NCI-H446 treated with DMSO at 0.1 percent for 48 hours (cell line): ENCODE data around the gene MYO9B.

Experiments
- DNase-seq: peaks from one replicate; lab custom pipeline; 2025; lab: John Stamatoyannopoulos, UW

The MYO9B gene

DNA sequence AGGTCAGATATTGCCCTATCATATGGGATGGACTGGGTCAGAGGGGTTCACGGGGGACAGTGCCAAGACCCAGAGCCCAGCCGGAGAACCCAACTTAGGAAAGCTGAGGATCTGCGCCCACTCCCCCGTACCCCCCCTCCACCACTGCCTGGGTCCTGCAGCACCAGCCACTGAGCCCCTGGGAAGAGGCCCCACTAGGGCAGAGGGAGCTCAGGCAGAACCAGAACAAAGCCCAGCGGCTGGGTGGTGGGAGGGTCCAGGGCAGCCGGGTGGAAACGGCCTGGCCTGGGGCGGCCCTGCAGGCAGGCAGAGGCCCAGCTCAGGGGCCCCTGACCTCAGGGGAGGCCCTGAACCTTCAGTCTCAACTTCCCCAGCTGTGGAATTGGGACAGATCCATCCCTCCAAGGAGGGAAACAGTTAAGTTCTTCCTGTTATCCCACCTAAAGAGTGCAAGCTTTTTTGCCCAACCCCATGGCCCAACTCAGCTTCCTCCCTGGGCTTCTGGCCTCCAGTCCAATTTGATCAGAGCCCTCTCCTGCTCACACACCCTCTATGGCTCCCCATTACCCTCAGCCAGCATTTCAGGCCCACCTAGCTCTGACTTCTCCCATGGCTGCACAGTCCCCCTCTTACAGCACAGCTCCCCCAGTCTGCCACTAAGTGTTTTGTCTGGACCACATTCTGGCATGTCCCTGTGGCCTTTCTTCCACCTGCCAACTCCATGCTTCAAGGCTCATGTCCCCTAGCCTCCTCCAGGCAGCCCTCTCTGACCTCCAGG is 167.0 kb downstream of the MYO9B start:
- DNase-seq, result no peak

DNA sequence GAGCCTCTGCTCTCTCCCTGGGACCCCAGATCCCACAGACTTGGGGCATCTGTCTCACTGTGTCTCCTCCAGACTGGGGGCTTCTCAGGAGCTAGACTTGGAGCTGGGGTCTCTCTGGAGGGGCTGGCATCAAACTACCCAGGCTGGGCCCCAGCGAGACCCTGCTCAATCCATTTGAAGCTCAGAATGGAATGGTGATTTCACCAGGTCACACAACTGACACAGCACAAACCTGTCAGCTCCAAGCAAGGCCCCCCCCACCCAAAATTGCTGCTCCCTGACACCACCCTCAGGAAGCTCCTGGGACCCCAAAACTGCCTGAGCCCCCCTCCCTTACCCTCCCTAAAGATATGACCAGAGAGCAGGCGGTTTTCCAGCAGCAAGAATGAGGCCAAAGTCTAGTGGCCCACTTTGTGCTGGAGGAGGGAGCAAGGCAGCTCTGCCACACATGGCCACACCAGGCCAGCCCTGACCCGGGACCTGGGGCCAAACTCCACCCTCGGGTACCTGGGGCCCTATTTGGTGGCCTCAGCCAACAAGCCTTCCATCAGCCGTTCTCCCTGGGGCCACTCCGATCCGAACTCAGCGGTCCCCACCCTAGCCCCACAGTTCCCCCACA is 167.7 kb downstream of the MYO9B start:
- no peak for DNase-seq

DNA sequence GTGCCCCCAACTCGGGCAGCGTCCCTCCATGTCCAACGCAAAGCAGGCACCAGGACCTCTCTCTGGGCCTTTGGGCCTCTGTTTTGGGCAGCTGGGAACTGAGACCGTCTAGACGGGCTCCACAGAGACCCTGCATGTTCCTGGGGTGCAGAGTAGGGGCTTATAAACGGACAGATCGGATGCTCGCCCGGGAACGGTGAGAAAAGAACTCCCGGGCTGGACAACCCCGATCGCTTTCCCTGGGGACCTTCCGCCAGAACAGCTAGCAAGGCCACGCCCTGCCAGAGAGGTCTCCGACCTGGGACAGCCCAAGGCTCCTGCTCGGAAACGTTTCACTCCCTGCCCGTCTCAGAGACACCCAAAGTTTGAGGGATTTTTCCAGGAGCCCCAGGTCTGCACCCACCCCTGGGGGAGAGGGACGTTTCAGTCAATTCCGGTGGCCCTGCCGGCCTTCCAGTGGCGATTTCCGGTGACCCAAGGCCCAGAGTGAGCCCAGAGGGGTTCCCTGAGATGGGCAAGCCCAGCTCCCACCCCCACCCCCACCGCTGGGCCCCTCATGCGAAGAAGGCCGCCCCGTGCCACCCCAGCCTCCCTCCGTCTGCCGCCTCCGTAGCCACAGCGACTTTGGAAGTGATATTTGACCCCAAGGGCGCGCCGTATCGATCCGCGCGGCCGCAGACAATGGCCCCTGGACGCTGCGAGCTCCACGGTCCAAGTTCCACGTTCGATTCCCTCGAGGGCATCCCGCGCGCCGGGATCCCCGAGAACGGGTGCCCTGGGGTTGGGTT is 168.4 kb downstream of the MYO9B start:
- no peak for DNase-seq

DNA sequence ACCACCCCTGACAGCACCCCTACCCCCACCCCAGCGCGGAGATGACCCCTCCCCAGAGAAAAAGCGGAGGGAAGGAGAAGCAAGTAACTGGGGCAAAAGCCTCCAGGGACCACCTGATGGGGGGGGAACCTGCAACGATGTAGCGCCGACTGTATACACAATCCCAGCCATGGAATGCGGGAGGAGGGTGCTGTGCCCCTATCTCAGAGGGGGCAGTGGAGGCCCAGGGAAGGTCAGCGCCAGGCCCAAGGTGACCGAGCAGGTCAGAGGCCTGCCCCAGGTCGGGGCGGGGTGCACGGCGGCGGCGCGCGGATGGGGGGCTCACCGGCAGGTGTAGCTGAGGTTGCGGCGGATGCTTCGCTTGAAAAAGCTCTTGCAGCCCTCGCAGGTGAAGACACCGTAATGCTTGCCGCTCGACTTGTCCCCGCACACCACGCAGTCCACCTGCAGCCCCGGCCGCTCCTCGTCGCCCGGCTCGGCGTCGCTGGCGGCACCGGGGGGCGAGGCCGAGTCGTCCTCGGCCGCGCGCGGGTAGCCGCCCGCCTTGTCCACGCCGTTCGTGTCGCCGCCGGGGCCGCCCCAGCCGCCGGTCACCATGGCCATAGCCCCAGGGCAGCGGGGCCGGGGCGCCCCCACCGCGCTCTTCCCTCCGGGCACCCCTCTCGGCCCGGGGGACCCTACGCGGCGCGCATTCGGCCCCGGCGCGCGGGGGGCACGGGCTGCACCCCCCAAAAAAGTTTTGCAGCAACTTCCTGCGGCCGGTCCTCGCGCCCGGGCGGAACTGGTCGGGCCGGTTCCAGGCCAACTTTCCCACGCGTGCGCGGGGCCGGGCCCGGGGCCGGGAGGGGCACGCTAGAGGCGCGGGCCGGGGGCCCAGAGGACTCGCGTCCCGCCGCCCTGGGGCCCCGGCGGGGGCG is 169.3 kb downstream of the MYO9B start:
- DNase-seq, result no peak

DNA sequence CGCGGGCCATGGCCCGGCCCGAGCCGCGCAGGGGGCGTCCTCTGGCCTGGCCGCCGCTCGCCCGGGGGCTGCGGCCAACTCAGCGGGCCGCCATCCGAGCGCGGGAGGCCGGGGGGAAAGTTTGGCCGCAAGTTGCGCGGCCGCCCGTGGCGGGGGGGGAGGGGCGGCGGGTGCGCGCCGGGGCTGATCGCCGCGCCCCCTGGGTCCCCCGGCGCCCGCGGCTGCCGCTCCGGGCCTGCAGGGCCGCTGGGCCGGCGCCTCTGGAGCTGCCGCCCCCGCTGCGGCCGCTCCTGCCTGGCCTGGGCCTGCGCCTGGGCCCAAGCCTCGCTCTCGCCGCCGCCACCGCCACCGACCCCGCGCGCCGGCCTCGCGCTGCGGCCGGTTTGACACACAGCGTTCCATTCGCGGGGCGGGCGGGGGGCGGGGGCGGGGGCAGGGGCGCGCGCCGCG is 170.0 kb downstream of the MYO9B start, which contains the start of gene NR2F6:
Gene NR2F6, minus strand, starts transcription at position 385 of the 450 bp plus-strand sequence. CDS start 699 bp downstream, outside the sequence.
- no peak for DNase-seq

DNA sequence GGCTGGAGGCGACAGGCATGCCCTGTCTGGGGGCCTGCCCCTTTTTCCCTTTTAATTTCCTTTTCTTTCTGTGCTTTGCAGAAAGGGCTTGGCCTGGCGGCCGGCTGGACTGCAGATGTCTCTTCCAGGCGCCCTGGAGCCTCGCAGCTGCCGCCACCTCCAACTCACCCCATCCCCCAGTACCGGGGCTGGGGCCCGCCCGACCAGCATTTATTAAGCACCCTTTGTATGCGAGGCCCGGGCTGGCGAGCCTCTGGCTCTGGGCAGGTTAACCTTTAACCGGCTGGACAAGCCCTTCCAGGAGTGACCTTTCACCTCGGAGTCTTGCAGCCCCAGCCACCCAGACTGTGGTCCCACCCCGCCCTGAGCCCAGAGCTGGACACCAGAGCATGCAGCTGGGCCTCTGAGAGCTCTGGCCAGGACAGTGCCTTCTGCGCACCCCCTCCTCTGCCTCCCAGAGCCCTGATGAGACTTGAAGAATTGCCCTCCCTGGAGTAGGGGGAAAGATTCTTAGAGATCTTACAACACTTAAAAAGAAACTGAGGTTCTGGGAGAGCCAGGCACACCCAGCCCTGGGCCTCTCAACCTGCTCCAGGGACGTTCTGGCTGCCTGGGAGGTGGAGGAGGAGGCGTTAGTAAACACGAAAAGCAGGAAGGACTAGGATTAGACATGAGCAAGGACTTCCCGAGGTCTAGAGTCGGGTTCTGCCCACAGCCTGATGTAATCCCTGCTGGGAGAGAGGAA is 171.3 kb downstream of the MYO9B start:
- DNase-seq, result no peak

DNA sequence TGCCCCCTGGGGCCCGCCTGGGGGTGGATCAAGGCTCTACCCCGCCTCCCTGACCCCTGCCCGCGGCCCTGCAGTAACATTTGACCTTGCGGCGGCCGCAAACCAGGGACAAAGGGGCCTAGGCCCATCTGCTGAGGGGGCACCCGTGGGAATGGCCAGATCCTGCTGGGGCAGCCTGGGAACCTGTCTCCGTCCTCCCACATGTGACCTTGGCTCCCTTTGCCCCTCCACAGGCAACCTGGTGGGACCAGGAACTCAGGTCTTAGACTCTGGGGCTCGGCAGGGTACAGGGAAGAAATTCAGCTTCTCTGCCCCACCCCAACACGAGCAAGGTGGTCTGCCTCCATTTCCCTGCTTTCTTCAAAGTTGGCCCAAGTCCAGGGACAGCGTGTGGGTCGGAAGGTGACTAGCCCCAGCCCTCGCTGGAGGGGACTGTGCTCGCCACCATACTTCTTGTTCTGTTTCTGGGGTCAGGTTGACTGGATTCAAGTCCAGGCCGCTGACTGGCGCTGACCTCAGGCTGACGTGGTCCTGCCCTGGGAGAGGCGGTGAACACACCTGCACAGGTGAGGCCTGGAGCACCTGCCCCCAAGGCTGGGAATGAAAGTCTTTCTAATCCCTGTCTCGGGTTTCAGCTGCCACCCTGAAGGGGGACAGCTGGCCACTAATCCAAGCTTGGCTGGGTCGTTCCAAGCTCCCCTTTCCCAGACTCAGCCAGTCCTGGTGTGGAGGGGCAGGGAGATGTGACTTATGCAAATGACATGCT is 172.6 kb downstream of the MYO9B start:
- no peak for DNase-seq

DNA sequence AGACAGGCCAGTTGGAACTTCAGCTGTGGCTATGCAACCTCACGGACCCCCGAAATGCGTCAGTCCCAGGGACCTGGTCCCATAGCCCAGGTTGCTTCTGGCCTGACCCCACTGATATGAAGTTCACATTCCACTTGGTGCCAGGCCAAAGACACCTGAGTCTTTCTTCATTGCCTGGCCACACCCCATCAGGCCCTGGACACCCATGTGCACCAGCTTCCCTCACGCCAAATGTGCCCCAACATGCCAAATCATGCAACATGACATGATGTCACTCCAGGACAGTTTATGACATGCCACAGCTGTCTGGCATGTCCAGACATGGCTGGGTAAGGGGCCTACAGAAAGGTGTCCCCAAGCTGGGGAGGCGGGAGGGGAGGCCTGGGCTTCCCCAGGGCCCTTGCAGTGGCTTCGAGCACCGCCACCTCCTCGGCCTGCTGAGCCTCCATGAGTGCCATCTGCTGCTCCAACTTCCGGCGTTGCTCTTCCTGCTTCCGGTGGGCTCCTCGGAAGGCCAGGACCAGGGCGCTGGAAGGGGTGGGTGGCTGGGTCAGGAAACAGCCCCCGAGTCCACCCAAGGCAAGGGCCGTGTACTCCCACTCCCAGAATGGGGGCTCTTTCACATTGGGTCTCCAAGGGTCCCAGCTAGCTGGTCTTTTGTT is 174.4 kb downstream of the MYO9B start:
- no peak for DNase-seq

DNA sequence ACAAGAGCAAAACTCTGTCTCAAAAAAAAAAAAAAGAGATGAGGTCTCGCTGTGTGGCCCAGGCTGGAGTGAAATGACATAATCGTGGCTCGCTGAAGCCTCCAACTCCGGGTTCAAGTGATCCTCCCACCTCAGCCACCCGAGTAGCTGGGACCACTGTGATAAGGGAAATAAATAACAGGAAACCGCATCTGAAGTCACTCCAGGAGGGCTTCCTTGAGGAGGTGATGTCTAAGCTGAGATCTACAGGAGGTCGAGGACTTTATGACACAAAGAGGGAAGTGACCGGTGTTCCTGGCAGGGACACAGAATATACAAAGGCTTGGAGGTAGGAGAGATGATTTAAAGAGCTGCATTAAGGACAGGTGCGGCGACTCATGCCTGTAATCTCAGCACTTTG is 179.1 kb downstream of the MYO9B start:
- no peak for DNase-seq

DNA sequence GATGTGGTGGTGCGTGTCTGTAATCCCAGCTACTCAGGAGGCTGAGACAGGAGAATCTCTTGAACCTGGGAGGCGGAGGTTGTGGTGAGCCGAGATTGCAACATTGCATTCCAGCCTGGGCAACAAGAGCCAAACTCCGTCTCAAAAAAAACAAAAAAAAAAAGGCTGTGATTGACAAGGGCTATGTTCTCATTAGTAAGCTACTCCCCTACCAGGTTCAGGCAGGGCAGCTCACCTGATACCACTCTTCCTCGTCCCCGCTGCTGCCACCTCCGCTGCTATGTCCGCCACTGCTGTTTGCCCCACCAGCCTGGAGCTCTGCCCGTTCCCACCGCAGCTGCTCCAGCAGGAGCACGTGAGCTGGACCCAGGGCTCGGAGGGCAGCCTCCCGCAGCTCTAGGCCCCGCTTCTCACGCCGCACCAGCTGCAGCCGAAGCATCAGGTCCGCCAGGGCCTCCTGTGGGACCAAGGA is 179.6 kb downstream of the MYO9B start:
- DNase-seq, result no peak

DNA sequence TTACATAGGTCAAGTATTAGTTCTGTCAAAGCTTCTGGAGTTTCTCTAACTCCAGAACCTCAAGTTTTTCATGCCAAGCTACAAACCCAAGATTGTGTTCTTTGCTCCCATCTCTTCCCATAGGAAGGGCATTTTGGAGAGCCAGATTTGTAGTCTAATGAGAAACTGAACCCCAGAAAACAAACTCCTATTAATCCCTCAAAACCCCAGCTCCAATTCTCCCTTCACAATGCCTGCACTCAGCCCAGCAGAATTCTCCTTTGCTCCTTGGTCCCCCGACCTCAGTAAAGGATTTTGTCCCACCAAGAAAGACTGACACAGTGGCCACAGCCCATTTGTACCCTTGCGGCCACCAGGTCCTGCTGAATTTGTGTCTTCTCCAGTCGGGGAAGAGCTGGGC is 180.6 kb downstream of the MYO9B start:
- DNase-seq, result no peak

DNA sequence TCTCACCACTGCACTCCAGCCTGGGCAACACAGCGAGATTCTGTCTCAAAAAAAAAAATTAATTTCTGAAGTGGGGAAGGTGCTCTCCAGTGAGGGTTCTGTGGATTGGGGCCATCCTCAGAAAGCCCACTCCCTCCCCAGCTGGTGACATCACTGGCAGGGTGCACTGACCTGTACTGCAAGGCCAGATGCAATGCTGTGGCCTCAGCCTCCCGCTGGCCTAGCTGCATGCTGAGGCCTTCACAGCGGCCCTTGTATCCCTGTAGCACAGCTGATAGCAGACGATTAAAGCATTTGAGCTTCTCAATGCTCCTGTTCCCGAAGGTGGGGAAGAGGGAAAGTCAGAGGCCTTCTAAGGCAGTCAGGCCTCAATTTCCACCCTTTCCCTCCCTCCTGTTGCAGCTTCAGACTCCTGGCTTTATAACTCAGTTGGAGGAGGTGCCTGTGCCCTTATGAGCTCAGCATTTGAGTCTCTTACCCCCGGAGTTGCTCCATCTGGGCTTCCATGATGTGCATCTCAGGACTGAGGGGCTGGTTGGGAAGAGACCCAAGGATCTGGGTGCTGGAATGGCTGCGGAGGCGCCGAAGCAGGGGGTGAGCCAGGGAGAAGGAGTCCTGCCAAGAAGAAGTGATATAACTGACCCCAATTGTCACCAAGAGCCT is 183.7 kb downstream of the MYO9B start:
- no peak for DNase-seq

DNA sequence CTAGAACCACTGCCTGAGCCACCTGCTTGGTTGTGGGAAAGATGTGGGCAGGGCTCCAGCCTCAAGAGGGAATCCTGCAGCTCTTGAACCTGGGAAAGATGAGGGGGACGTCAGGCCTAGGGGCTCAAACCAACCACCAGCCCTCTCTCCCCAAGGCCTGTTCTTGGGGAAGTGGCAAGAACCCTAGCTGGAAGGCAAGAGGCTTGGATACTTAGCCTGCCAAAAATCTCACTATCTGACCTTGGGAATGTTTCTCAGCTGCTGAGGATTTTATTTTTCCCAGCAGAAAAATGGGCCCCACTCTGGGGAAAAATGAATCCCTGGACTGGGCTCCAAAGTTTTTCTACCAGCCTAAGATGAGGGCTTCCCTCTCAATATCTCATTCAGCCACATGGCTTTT is 184.4 kb downstream of the MYO9B start:
- no peak for DNase-seq

DNA sequence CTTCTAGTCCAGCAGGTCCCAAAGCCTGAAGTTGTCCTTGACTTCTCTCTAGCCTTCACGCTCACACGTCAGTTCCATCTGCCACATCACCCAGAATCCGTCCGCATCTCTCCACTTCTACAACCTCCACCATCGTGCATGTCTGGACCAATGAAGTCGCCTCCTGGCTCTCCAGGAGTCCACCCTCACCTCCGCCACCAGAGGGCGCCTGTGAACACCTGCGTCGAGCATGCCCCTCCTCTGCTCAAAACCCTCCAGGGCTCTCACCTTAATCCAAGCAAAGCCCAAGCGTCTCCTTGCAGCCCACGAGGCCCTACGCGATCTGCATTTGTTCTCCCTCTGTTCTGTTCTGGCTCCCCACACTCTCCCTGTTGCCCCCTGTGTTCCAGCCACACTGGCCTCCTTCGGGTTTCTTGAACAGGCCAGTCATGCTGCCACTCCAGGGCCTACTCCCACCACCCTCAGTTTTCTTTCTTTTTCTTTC is 185.3 kb downstream of the MYO9B start:
- DNase-seq, result peak; percentile 67

DNA sequence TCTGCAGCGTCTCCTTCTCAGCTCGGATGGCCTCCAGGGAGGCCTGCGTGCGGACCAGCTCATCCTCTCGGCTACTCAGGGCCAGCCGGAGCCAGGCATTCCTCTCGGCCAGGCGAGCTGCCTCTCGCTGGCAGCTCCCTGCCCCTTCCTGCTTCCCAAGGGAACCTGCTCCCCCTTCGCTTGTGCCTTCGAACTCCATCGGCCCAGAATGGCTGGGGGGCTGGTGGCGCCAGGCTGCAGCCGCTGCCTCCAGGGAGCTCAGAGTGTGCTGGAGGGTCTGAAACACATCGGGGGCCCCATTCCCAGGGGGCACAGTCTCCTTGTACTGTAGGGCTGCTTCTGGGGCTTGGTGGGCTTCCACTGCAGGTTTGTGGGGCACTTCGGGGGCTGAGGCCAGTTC is 187.0 kb downstream of the MYO9B start:
- DNase-seq, result no peak
